Ammon's horn (tissue), 1 donor: Measurements from ENCODE around the gene RAB40B.

Source experiments
- DNase-seq: peaks from one replicate; pipeline ENCODE4 v3.0.0-alpha.2; 2016; ENCODE audit warnings: low spot score

The RAB40B gene

DNA sequence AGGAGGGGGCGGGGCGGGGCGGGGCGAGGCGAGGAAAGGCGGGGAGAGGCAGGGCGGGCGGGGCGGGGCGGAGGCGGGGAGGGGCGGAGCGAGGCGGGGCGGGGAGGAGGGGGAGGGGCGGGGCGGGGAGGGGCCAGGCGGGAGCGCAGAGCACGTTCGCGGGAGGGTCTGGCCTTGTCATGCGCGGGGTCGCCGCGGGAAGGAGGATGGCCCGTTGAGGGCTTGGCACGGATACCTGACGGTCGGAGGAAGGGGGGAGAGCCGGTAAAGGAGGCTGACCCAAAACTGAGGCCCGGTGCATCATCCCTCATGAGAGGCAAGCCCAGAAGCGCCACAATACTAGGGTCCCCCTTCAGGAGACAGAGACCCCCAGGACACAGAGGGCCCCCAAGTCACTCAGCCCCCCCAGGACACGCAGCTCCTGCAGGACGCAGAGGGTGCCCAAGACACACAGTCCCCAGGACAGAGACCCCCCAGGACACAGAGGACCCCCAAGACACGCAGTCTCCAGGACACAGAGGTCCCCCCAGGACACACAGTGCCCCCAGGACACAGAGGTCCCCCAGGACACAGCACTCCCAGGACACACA lies 49.7 kb downstream of the RAB40B start:
- DNase-seq, result peak; percentile 65

DNA sequence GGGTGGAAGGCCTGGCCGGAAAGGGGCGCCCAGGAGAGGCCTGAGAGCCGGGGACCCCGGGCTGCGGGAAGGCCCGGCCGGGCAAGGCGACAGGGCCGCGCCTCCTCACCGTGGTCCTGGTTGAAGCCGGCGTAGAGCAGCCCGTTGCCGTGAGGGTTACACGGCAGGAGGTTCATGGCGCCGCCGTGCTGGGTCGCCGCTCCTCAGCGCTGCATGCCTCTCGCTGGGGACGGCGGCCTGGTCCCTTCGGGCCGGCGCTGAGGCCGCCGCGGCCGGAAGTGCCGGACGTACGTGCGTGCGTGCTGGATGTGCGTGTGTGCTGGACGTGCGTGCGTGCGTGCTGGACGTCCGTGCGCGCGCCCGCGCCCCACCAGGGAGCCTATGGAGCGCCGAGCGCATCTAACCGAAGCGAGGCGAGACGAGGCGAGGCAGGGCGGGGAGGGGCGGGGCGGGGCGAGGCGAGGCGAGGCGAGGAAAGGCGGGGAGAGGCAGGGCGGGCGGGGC lies 50.3 kb downstream of the RAB40B start, which contains the start of gene WDR45B:
TSS of gene WDR45B (minus strand) at position 280 of the 504 bp plus-strand sequence. CDS start at position 176, 104 bp downstream.
- peak; percentile 98 for DNase-seq

DNA sequence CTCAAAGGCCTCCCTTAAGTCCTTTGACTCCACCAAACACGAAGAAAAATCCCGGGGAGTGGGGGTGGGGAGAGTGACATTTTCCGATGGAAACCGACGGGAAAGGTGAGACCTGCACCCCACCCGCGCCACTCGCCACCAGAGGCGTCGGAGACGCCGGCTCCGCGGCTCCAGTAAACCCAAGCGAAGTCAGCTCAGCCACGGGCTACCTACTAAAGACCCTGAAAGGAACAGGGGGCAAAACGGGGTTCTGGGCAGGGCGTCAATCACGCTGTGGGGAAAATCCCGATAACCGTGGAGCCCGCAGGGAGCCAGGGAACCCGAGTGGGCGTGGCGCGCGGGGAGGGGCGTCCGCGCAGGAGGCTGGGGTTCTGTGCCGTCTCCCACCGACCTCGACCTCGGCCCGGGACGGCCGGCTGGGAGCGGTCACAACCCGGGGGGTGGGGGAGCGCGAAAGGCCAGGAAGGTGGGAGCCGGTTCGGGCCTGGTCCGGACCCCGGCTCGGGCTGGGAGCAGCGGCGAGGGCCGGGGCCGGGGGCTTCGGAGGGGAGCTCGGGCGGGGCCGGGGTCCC lies 50.8 kb downstream of the RAB40B start:
- no peak for DNase-seq

DNA sequence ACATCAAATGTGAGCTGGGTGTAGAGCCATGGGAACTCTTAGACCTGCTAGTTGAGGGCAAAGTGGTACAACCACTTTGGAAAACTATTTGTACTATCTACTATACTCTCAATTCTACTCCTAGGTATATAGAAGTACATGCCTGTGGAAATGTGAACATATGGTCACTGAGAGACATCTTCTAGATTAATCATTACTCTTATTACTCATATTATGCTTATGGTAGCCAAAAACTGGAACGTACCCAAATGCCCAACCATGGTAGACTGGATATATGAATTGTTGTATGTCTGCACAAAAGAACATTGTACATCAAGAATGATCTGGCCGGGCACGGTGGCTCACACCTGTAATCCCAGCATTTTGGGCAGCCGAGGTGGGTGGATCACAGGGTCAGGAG lies 53.0 kb downstream of the RAB40B start:
- no peak for DNase-seq

DNA sequence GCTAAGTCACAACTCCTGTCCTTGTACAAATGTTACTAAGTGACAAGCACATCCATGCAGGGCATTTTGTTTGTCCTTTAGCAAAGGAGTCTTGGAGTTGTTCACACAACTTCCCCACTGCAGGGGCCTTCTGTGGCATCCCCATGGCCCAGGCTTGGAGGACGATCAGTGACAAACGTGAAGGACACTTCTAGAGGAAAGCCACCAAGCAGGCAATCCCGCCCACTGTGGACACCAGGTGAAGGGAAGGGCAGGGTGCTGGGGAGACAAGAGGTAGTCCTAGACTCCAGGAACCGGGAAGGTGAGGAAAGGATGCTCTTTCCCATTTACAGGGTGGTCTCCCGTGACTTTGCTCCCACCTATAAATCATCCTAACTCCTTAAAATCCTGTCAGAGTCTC lies 54.4 kb downstream of the RAB40B start:
- DNase-seq, result no peak

DNA sequence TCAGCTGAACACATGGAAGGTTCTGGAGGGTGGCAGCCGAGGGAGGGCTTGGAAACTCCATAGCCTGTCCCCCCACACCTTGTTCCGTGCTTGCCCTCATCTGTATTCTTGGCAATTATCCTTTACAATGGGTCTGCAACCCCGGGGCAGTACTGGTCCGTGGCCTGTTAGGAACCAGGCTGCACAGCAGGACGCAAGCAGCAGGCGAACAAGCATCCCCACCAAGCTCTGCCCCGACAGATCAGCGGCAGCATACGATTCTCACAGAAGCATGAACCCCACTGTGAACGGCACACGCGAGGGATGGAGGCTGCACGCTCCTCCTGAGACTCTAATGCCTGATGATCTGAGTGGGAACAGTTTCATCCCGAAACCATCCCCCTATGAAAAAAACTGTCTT lies 56.5 kb downstream of the RAB40B start:
- no peak for DNase-seq

DNA sequence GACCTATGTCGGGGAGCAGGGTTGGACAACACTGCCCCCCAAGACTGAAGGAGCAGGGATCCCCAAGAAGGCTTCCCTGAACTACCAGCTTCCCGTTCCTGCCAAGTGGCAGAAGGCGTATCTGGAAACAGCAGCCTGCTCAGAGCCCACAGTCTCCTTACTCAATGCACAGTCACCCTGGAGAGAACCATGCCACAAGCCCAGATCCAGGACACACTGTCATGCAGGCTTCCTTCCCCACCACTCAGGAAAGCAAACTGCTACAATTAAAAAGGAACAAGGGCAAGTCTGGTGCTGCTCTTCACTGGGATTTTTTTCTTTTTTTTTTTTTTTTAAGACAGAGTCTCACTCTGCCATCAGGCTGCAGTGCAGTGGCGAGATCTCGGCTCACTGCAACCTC lies 58.5 kb downstream of the RAB40B start:
- DNase-seq, result no peak

DNA sequence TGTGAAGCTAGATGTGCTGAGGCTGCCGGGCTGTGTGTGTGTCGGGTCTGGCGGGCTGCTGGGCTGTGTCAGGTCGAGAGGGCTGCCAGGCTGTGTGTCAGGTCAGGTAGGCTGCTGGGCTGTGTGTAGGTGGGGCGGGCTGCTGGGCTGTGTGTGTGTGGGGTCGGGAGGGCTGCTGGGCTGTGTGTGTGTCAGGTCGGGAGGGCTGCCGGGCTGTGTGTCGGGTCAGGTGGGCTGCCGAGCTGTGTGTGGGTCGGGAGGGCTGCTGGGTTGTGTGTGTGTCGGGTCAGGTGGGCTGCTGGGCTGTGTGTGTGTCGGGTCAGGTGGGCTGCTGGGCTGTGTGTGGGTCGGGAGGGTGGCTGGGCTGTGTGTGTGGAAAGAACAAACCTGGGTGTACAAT lies 58.9 kb downstream of the RAB40B start:
- DNase-seq, result no peak

DNA sequence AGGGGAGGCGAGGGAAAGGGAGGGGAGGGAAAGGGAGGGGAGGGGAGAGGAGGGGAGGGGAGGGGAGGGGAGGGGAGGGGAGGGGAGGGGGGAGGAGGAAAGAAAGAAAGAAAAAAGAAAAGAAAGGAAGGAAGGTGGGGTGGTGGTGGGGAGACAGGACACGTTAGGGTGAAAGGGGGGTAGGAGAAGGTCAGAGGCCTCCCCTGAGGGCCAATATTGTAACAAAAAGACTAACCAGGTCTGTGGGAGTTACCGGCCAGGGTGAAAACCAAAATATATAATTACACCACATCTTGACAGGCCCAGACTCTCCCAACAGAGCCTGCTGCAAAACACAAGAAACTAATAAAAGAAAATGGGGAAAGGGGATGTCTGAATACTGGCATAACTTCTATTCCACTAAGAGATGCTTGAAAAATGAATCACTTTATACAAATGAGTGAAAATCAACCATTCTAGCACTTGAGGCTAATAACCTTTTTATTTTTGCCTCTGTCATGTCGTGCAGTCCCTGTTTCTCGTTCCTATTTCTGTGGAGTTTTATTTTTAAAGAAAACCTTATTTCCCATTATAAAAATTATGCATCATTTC lies 60.2 kb downstream of the RAB40B start:
- DNase-seq, result no peak

DNA sequence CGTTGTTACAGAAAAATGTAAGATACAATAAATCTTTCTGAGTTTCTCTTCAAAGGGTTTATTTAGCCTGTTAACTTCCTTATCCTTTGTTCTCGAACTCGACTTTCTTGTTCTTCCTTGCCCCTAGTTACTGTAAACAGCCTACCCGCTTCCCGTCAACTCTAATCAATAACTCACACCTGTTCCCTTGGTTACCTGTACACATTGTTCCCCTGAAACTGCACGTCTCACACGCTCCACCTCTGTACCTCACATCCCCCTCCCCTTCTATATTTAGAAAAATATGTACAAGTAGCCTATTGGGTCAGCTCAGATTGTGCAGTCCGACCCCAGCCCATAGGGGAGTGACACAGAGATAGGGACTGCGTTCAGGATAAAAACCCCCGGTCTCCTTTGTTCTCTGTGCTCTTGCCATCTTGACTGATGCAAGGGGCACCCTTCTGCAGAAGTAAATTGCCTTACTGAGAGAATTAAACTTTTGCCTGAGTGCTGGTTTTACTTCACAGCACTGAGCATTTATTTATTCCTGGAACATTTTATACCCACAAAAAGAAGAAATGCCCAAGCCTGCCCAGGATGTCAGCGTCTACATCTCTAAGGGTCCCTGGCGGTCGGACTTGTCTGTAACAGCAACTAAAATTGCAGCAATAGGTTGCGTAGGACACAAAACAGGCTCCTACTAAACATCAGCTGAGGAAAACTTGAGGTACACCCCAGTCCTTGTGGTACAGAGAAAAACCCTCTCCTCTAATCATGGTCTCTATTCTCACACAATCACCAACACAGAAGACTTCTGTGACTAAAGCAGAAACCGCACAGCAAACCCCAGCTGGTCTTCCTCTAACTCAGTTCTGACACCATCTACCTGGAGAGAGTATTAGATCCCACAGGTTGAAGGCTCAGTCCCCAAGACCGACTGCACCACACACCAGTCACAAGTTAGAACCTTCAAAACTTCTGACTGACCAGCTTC lies 61.6 kb downstream of the RAB40B start:
- no peak for DNase-seq

DNA sequence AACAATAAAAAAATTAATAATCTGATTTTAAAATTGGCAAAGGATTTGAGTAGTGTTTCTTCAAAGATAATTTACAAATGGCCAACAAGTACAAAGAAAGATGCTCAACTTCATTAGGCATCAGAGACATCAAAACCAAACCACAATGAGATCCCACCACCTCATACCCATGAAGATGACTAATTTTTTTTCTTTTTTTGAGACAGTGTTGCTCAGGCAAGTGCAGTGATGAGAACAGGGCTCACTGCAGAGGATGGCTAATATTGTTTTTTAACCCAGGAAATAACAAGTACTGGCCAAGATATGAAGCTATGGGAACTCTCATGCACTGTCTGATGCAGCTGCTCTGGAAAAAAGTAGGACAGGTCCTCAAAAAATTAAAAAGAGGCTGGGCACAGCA lies 65.2 kb downstream of the RAB40B start:
- DNase-seq, result no peak

DNA sequence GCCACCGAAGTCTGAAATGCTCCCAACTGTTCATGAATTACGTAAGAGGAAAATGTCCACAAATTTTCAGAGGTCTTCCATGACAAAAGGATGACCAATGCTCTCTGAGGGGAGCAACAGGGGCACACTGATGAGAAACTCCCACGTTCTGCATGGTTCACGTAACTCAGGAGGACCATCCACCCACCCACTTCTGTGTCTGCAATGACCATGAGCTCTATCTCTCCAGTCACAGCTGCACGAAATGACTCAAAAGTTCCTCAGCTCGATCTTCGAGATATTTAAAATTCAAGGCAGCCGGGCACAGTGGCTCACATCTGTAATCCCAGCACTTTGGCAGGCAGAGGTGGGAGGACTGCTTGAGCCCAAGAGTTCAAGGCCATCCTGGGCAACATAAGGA lies 66.0 kb downstream of the RAB40B start:
- no peak for DNase-seq

DNA sequence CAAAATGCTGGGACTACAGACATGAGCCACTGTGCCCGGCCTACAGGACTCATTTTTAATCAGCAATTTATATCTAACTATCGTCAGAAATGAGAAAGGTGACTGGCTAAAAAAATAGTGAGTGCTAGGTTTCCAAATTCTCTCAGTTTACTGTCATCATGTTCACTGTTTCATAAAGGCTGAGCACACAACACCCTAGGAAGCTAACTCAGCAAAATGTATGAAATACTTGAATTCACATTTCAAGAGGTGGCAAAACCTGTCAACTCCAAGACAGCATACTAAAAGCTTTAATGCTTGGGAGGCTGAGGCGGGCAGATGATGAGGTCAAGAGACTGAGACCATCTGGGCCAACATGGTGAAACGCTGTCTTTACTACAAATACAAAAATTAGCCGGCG lies 67.0 kb downstream of the RAB40B start:
- no peak for DNase-seq

DNA sequence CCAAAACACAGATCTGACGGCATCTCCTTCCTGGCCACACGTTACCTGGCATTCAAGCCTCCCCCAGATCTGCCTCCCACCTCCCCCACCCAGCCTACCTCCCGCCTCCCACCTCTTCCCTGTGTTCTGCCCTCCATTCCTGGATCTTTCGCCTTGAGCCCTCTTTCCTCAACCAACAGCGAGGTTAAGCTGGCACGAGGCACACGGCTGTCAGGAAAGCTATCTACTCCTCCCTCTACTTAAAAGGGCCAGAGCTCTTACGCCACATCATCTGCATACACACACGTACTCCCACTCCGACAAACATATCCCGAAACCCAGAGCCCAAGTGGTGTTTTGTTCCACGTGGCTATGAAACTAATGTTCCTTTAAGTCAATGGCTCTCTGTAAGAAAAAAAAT lies 68.3 kb downstream of the RAB40B start:
- DNase-seq, result no peak

DNA sequence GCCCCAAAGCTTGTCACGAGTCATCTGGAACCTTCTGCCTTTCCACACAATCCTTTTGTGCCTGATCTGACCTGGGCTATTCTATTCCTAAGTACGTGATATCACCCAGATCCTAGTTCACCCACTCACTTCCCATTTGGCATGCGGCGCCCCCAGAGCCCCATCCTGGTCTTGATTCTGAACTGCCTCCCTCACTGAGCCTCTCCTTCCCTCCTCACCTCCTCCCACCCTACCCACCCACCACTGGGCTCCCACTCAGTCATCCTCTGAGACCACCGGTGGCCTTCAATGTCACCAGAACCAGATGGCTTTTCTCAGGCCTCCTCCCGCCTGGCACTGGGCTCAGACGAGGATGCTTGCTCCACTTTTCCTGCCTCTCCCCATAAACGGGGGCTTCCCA lies 68.8 kb downstream of the RAB40B start:
- DNase-seq, result no peak

DNA sequence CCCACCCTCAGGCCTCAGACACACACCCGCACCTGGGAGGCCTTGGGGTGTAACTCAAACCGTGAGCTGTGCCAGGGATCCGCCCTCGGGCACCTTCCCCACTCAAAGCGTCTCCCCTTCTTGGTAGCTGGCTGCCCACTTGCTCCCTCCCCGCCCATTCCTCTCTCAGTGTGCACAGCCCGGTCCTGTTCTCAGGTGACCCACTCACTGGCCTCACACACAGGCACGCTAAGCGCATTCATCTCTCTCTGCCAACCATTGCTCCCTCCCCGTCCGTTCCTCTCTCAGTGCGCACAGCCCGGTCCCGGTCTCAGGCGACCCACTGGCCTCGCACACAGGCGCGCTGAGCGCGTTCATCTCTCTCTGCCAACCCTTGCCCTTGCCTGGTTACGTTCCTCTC lies 71.1 kb downstream of the RAB40B start:
- DNase-seq, result no peak

DNA sequence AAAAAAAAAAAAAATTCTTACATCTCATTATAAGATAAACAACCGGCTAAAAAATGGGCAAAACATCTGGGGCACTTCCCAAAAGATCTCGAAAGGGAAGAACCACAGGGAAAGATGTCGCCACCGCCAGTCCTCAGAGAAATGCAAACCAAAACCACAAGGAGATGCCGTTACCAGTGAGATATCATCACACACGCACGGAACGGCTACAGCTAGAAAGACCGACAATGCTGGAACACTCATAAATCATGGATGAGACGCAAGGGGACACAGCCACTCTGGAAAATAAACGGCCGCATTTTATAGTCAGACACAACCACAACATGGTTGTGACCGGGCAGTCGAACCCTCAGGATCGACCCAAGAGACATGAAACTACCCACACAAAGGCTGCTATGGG lies 74.8 kb downstream of the RAB40B start:
- no peak for DNase-seq

DNA sequence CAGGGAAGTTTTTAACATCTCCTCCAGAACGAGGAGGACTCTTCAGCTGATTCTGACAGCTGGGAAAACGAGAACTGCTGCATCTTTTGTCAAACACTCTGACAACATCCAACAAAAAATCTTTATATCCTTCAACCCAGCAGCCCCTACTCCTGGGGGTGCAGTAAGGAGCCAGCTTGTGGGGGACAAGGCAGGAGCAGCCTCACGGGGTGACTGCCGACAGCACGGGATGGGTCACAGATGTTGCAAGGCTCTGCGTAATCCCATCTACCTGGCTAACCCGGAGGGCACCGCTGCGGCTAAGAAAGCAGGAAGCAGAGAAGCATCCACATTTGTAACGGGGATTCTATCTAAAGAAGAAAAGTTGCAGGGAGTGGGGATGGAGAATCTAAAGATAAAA lies 78.9 kb downstream of the RAB40B start:
- DNase-seq, result no peak

DNA sequence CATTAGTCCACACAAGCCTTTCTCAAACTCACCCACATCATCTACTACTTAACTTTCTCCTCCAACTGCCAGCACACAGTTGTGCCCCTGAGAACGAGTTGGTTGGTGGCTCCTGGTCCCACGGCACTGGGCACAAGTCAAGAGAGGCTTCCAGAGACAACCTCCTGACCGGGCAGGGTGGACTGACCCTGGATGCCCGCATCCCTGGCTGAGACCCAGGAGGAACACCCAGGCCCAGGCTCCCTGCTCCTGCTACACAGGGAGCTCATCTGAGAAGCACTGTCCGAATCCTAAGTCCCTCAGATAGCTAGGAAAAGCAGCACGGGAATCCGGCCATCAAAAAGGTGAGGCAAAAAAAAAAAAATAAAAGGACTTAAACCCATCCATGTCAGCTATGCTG lies 79.3 kb downstream of the RAB40B start:
- no peak for DNase-seq

DNA sequence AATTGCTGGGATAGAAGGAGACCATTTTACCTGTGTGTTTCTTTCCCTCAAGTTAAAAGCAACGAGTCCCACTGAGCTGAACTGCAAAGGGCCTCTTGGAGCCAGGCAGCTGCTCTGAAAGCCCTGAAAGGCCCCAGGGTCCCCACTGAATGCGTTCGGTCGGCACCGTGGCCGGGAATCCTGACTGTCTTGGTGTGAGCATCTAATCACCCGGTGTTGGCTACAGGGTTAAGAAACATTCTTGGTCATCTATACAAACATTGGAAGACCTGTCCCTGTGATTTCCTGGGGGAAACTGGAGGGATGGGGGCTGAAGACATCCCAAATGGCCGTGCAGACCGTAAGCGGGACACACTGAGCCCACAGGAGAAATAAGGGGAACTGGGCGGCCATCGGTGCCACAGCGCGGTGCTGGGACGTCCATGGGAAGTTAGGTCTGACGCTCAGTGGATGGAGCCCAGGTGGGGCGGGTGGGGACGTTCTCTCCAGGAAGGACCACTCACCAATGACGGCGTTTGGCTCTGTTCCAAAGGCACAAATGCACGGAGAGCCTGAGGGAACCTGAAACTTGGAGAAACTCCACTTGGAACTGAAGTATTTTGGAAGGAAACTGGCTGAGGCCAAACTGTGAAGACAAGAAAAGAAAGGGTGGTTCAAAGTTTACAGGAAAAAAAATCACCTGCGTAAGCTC lies 82.3 kb downstream of the RAB40B start:
- DNase-seq, result no peak

DNA sequence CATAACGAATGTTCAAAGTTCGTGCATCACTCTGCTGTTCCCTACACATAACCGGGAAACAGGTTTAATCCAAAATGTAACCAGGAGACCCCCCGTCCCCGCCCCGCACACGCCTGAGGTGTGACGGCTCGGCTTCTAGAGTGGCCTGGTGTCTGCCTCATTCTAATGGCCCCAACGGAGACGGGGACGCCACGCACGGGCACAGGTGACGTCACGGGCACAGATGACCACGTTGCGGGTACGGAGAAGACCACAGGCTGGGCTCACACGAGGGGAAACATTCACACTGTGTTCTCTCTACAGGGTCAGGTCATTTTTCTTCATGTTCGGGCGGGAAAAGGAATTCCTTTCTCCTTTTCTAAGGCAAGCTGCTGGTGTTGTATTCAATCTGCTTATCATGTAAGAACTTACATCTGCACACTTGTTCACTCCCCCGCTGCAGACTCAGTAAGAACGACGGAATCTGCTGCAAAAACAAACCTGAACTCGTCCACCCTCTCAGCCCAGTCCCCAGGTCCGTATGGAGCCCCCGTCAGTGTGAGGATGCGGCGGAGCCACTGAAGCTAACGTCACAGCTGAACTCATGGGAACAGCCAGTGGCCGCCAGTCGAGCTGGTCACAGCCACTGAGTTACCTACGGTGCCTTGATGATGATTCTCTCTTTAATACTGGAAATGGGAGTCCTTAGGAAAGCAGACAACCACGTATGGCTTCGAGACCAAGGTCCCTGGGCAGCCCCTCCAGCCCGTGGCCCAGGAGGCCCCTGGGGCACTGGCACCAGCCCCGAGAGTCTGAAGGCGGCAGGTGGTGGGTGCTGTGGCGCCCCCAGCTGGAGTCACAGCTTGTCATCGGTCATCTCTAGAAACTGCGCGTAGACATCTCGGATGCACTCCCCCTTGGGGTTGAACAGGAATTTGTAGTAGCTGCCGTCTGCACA lies 83.1 kb downstream of the RAB40B start:
- DNase-seq, result no peak
